Erythroblast (primary cell): ENCODE results near the gene OGFOD1.

Source experiments
- GATA1 ChIP-seq: IDR thresholded peaks from 2 replicates; pipeline ENCODE4 v1.6.1; 2011; ENCODE audit warnings: low read depth, mild to moderate bottlenecking, control low read depth, low read length, moderate library complexity
- POLR2A ChIP-seq: IDR thresholded peaks from 2 replicates; pipeline ENCODE4 v1.6.1; 2011; ENCODE audit warnings: mild to moderate bottlenecking, low read length

DNA sequence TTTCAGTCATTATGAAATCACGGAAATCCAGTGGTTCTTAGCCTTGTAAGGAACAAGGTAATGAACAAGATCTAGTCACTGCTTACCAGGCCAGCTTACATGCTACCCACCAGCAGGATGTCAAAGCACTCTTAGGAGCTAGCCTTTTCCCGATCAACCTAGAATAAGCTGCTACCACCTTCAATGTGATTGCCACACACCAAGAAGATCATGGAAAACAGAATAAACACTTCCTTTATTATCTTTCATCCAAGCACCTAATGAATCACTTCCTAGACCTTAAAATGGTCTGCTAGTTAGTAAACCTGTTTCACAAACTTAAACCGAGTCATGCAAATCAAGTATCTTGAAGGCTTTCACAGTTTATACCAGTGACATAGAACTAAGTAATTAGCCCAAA, 63.5 kb downstream of the OGFOD1 start:
- TF ChIP-seq POLR2A, result no peak
- no peak for TF ChIP-seq GATA1
